Subcutaneous abdominal adipose tissue (tissue), 5 donors: ENCODE results near the gene TRIM52.

Source experiments
- H3K27ac ChIP-seq: one replicate; pipeline ENCODE4 v1.7.0; 2013; ENCODE audit warnings: low read depth, mild to moderate bottlenecking, inconsistent platforms, low read length, moderate library complexity
- H3K27me3 ChIP-seq, 5 donors: one replicate each; pipeline ENCODE4 v1.7.0; 2013; ENCODE audit warnings: low read length in 5 of 5, inconsistent platforms in 1 of 5; ENCODE audit not compliant: control insufficient read depth in 5 of 5, insufficient read depth in 4 of 5
- H3K36me3 ChIP-seq, 5 donors: one replicate each; pipeline ENCODE4 v1.7.0; 2013; ENCODE audit warnings: low read length in 5 of 5; ENCODE audit not compliant: control insufficient read depth in 5 of 5, insufficient read depth in 5 of 5
- H3K4me1 ChIP-seq, 5 donors: one replicate each; pipeline ENCODE4 v1.7.0; 2013; ENCODE audit warnings: low read length in 5 of 5, mild to moderate bottlenecking in 3 of 5, moderate library complexity in 1 of 5; ENCODE audit not compliant: control insufficient read depth in 5 of 5, insufficient read depth in 5 of 5
- H3K4me3 ChIP-seq, 5 donors: one replicate each; pipeline ENCODE4 v1.7.0; 2013; ENCODE audit warnings: low read length in 5 of 5, low read depth in 1 of 5
- H3K9ac ChIP-seq, 5 donors: one replicate each; pipeline ENCODE4 v1.7.0; 2013; ENCODE audit warnings: low read length in 5 of 5, mild to moderate bottlenecking in 4 of 5, moderate library complexity in 3 of 5
- H3K9me3 ChIP-seq, 5 donors: one replicate each; pipeline ENCODE4 v1.7.0; 2013; ENCODE audit warnings: low read length in 5 of 5; ENCODE audit not compliant: control insufficient read depth in 5 of 5
- donor health status: healthy.
- donor health status: healthy.
- donor health status: healthy.
- donor health status: healthy.
- donor health status: healthy.

The TRIM52 gene

DNA sequence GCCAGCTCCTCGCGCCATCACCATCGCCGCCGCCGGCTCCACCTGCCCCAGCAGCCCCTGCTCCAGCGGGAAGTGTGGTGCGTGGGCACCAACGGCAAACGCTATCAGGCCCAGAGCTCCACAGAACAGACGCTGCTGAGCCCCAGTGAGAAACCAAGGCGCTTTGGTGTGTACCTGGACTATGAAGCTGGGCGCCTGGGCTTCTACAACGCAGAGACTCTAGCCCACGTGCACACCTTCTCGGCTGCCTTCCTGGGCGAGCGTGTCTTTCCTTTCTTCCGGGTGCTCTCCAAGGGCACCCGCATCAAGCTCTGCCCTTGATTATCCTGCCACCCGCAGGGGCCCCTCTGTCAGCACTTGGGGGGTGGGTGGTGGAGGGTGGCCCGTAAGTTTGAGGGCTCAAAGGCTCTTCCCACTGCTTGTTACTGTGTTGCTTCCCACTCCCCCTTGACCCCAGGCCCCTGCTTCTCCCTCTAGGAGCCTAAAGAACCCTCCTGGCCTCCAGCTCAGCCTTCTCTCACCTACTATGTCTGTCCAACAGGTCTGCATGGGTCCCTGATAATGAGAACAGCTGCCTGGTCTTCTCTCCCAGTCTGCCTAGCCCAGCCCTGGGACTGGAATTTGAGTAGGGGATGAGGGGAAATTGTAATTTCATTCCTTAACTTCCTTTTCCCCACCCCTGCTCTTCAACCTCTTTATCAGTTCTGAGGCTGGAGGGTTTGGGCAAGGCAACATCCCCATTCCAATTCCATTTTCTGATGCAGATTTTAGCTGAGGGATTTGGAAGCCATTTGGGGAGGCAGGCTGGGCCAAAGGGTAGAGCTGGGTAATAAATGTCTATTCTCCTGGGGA, 26.3 kb downstream of the TRIM52 start:
- H3K4me1 ChIP-seq, result peaks cover 0 to 22% (median 19%) of the 10 kb centered on the region in 5 donors
- H3K4me3 ChIP-seq, result no peak overlapping the region
- H3K27ac ChIP-seq, result peak overlapping the region; percentile 30
- peak overlapping the region in 1 of 5 donors; percentile 17 for H3K9ac ChIP-seq
- no peaks in the 10 kb centered on the region for H3K9me3 ChIP-seq
- peaks cover 15 to 88% (median 77%) of the 10 kb centered on the region in 5 donors for H3K36me3 ChIP-seq
- H3K27me3 ChIP-seq, result no peaks in the 10 kb centered on the region

DNA sequence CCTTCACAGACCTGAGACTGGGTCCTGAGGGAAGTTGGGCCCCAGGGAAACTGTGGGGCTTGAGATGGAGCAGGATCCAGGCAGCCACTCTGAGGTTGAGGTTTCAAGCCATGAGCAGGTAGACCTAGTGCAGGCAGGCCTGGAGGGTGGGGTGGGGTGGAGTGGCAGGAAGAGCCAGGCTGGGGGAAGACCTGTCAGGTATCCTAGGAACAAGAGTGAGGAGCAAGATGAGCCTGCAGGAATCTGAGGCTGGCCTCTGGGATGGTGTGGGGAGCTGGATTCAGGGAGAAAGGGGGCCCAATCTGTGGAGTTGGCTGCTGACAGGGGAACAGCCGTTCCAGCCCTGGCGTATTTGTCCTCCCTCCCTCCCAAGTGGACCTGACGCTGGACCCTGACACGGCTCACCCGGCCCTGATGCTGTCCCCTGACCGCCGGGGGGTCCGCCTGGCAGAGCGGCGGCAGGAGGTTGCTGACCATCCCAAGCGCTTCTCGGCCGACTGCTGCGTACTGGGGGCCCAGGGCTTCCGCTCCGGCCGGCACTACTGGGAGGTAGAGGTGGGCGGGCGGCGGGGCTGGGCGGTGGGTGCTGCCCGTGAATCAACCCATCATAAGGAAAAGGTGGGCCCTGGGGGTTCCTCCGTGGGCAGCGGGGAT, 27.0 kb downstream of the TRIM52 start:
- Histone ChIP-seq H3K9ac (no peak overlapping the region), H3K36me3 (peaks cover 15 to 88% (median 73%) of the 10 kb centered on the region in 5 donors), H3K9me3 (no peaks in the 10 kb centered on the region), H3K27me3 (no peaks in the 10 kb centered on the region), H3K4me1 (peaks cover 0 to 22% (median 19%) of the 10 kb centered on the region in 5 donors), H3K4me3 (no peak overlapping the region), H3K27ac (no peak overlapping the region)

DNA sequence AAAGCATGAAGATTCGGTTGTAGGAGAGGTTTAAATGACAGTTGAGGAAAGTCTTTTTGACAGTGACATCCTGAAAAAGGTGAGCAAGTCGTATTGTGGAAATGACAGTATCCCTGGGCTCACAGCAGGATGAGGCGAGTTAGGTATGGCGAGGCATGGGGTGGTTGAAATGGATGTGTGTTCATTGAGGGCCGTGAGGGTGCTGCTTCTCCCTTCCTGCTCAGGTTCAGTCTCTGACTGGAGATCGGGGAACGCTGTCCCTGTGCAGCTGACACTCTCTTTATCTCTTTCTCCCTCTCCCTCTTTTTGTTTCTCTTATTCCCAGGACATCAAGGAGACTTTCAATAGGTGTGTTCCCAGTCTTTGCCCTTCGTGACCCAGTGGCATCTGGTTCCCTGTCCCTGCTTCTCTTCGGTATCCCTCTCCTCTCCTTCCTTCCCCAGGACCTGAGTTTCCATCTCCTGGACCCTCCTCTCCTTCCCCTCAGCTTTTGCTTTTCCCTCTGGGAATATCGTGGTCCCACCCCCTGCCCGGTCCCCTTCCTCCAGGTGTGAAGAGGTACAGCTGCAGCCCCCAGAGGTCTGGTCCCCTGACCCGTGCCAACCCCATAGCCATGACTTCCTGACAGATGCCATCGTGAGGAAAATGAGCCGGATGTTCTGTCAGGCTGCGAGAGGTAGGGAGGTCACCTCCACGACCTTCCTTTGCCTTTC, 27.7 kb downstream of the TRIM52 start:
- H3K27me3 ChIP-seq, result no peaks in the 10 kb centered on the region
- H3K4me1 ChIP-seq, result peaks cover 0 to 22% (median 19%) of the 10 kb centered on the region in 5 donors
- no peak overlapping the region for H3K4me3 ChIP-seq
- H3K9me3 ChIP-seq, result no peaks in the 10 kb centered on the region
- H3K9ac ChIP-seq, result no peak overlapping the region
- H3K36me3 ChIP-seq, result peaks cover 15 to 82% (median 66%) of the 10 kb centered on the region in 5 donors
- H3K27ac ChIP-seq, result no peak overlapping the region

DNA sequence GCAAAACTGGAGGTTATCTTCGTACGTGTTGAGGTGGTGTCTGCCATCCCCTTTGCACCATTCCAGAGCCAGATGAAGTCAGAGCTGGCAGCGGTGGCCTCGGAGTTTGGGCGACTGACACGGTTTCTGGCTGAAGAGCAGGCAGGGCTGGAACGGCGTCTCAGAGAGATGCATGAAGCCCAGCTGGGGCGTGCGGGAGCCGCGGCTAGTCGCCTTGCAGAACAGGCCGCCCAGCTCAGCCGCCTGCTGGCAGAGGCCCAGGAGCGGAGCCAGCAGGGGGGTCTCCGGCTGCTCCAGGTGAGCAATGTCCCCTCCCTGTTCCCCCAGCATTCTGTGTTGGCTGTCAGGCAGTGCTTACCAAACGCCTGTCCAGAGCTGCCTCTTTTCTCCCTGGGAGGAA, 28.4 kb downstream of the TRIM52 start:
- Histone ChIP-seq H3K4me1 (peaks cover 0 to 22% (median 19%) of the 10 kb centered on the region in 5 donors), H3K36me3 (peaks cover 10 to 78% (median 60%) of the 10 kb centered on the region in 5 donors), H3K9me3 (no peaks in the 10 kb centered on the region), H3K27ac (no peak overlapping the region), H3K27me3 (no peaks in the 10 kb centered on the region), H3K4me3 (no peak overlapping the region), H3K9ac (peak overlapping the region in 1 of 5 donors; percentile 16)

DNA sequence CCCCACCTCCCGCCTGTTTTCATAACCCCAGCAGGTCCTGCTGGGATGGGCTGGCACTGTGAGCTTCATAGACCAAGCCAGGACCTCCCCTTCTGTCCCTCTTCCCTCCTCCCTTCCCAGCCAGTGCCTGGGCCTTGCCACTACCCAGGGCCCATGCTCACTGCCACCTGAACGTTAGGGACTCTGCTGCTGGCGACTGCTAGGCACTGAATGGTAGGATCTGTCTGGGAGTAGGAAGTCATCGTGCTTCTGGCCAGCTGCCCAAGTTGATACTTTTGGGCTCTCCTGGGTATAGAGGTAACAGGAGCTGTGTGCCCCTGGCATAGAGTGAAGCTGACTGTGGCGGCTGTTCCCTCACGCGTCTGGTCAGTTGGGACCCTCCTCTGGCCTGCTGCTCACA, 29.5 kb downstream of the TRIM52 start:
- no peaks in the 10 kb centered on the region for H3K9me3 ChIP-seq
- no peak overlapping the region for H3K9ac ChIP-seq
- H3K4me3 ChIP-seq, result no peak overlapping the region
- H3K27me3 ChIP-seq, result no peaks in the 10 kb centered on the region
- H3K27ac ChIP-seq, result no peak overlapping the region
- peaks cover 6 to 69% (median 51%) of the 10 kb centered on the region in 5 donors for H3K36me3 ChIP-seq
- peaks cover 0 to 22% (median 19%) of the 10 kb centered on the region in 5 donors for H3K4me1 ChIP-seq

DNA sequence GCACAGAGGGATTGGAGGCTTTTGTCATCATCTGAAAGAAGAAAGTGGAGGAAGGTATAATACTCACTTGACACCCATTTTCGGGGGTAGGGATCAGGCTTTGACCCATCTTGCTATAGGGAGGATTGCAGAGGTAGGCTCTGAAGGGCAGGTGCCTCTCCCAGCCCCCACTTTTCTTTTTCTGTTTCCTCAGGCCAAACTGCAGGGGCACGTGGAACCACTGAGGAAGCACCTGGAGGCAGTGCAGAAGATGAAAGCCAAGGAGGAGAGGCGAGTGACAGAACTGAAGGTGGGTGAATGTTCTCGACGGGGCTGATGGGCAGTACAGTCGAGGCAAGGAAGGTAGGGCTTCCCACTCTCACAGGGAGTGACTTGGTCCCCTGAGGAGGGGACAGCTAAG, 30.4 kb downstream of the TRIM52 start:
- Histone ChIP-seq H3K9ac (no peak overlapping the region), H3K4me3 (no peak overlapping the region), H3K27ac (no peak overlapping the region), H3K36me3 (peaks cover 0 to 60% (median 42%) of the 10 kb centered on the region in 5 donors), H3K27me3 (no peaks in the 10 kb centered on the region), H3K9me3 (no peaks in the 10 kb centered on the region), H3K4me1 (peaks cover 0 to 19% (median 17%) of the 10 kb centered on the region in 5 donors)

DNA sequence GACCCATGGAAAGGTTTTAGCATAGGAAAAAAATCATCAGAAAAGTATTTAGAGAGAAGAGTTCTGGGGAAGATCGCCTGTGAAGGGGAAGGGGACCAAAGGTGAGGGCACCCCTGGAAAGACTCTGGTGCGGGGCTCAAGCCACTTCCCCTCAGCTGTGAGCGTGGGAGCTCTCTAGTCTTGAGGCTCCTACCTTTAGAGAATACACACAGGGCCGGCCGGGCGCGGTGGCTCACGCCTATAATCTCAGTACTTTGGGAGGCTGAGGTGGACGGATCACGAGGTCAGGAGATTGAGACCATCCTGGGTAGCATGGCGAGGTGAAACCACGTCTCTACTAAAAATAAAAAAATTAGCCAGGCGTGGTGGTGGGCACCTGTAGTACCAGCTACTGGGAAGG, 30.9 kb downstream of the TRIM52 start:
- Histone ChIP-seq H3K36me3 (peaks cover 0 to 55% (median 37%) of the 10 kb centered on the region in 5 donors), H3K4me1 (peaks cover 0 to 16% (median 12%) of the 10 kb centered on the region in 5 donors), H3K4me3 (no peak overlapping the region), H3K27ac (no peak overlapping the region), H3K9me3 (no peaks in the 10 kb centered on the region), H3K27me3 (no peaks in the 10 kb centered on the region), H3K9ac (no peak overlapping the region)

DNA sequence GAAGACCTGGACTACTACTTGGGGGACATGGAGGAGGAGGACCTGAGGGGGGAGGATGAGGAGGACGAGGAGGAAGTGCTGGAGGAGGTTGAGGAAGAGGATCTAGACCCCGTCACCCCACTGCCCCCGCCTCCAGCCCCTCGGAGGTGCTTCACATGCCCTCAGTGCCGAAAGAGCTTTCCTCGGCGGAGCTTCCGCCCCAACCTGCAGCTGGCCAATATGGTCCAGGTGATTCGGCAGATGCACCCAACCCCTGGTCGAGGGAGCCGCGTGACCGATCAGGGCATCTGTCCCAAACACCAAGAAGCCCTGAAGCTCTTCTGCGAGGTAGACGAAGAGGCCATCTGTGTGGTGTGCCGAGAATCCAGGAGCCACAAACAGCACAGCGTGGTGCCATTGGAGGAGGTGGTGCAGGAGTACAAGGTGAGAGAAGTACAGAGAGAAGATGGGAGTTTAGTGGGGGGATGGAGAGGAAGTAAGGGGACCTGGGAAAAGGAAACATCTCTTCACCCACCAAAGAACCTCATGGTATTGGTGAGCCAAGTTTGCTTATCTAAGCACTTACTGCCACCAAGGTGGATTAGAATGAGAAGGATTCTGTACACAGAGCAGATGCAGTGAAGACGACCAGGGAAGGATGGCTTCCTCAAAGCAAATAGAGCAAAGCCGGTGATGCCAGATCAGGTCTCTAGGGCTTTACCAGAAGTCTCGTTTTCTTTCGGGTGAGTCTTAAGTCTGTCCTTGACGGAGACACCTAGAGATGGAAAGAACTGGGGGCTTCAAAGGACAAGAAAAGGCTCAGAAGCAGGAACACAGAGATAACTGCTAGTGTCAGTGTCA, 36.3 kb downstream of the TRIM52 start:
- peaks cover 8 to 33% (median 20%) of the 10 kb centered on the region in 5 donors for H3K4me1 ChIP-seq
- peak overlapping the region; percentile 92 for H3K27ac ChIP-seq
- H3K4me3 ChIP-seq, result peak overlapping the region; percentile 64 to 88 (median 86)
- no peaks in the 10 kb centered on the region for H3K9me3 ChIP-seq
- peaks cover 0 to 13% (median 3%) of the 10 kb centered on the region in 5 donors for H3K36me3 ChIP-seq
- no peaks in the 10 kb centered on the region for H3K27me3 ChIP-seq
- H3K9ac ChIP-seq, result peak overlapping the region in 1 of 5 donors; percentile 64

DNA sequence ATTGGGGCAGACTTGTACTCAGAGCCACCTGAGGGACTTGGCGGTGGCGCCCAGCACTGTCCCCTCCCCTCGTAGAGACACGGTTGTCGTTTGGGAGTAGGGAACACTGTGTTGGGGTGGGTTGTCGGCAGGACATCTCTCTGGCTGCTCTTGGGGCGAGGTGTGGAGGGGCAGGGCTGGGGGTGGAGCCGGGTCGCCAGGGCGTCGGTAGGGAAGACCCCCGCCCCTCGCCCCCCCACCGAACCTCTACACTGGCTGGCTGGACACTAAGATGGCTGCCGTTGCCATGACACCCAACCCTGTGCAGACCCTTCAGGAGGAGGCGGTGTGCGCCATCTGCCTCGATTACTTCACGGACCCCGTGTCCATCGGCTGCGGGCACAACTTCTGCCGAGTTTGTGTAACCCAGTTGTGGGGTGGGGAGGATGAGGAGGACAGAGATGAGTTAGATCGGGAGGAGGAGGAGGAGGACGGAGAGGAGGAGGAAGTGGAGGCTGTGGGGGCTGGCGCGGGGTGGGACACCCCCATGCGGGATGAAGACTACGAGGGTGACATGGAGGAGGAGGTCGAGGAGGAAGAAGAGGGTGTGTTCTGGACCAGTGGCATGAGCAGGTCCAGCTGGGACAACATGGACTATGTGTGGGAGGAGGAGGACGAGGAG, 37.1 kb downstream of the TRIM52 start:
- peaks cover 8 to 33% (median 20%) of the 10 kb centered on the region in 5 donors for H3K4me1 ChIP-seq
- peak overlapping the region; percentile 92 for H3K27ac ChIP-seq
- H3K27me3 ChIP-seq, result no peaks in the 10 kb centered on the region
- peak overlapping the region; percentile 64 to 88 (median 86) for H3K4me3 ChIP-seq
- H3K36me3 ChIP-seq, result peaks cover 0 to 5% (median 3%) of the 10 kb centered on the region in 5 donors
- no peaks in the 10 kb centered on the region for H3K9me3 ChIP-seq
- peak overlapping the region in 4 of 5 donors; percentile 64 to 92 (median 68) for H3K9ac ChIP-seq
